GM12865 (cell line): ENCODE results near the gene TYMP.

Experiments used
- DNase-seq: peaks from one replicate; pipeline ENCODE4 v3.0.0; 2010; ENCODE audit warnings: low read depth
- H3K4me3 ChIP-seq: 2 replicates; pipeline ENCODE4 v1.5.1; 2011; ENCODE audit warnings: mild to moderate bottlenecking, low read depth, low read length, control low read depth
- CTCF ChIP-seq: IDR thresholded peaks from 2 replicates; pipeline ENCODE4 v1.5.1; 2011; ENCODE audit warnings: low read length, control low read depth, low read depth, inconsistent platforms; ENCODE audit not compliant: insufficient read depth; ENCODE audit errors: missing control alignments

TYMP gene

DNA sequence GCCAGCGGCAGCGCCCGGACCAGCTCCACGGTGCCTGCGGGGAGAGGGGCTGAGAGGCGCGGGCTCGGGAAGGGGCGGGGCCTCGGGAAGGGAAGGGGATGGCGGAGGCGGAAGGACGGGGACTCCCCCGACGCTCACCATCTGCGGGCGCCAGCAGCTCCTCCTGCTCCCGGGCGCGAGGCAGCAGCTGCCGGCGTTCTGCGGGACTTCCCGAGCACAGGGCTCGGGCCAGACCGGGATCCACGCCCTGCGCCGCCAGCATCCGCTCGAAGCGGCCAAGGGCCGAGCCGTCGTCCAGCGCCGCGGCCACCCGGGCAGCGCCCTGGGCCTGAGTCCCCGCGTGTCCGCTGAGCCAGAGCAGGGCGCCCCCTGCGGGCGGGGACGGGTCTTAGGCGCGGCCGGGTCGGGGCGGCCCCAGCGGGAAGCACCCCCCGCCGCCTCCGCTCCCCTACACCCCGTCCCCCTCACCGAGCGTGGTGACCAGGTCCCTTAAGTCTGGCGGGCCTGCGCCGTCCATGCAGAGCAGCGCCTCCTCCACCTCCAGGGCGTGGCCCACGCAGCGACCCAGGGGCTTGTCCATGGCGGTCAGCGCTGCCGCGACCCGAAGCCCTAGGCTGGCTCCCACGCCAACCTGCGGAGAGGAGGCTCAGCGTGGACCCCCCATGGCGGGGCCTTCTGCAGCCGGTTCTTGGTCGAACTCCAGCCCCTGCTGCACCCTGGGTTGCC is 3.5 kb downstream of the TYMP start:
- peak; percentile 72 for TF ChIP-seq CTCF
- DNase-seq: peak; percentile 93
- peak overlapping the region; percentile 68 for H3K4me3 ChIP-seq

DNA sequence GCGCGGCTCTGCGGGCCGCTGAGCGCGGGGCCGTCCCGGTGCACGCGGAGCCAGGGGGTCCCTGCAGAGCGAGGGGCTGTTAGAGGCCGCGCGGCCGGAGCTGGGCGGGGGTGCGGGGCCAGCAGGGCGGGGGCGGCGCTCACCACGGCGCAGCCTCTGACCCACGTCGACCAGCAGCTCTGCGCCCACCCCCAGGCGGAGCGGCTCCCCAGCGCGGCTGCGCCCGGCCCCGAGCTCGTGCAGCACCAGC is 4.0 kb downstream of the TYMP start:
- TF ChIP-seq CTCF: no peak
- peak overlapping the region; percentile 68 for H3K4me3 ChIP-seq
- no peak for DNase-seq

DNA sequence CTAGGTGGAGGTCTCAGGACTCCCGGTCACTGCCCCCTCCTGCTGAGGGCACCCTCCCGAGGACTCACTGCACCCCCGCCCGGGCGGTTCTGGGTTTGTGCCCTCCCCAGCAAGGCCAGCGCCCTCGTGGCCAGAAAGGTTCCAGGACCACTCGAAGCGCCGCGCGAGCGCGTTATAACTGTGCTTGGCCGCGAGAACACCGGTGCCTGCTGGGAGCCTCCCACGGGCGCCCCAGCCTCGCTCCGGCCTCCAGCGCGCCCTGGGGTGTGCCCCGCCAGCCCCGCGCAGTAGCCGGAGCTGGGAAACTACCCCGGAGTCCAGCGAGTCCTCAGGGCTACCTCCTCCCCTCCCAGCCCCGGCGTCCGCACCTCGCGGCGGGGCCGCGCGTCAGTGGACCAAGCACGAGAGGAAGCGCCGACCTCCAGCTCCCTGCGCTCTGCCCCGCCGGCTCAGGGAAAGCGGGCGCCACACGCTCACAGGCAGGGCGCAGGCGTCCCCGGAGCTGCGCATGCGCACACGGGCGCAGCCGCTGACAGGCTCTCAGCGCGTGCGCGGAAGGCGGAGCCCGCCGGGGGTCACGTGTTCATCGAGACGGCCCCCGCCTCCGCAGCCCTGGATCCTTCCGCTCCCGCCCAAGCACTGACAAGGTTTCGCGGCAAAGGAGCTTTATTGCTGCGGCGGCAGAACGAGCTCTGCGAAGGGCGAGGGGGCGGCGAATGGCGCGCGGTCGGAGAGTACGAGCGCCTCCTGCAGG is 4.5 kb downstream of the TYMP start, which contains the start of gene SCO2:
Gene SCO2 (minus strand): TSS at position 495 of the 754 bp plus-strand sequence. CDS start 1,187 bp downstream, outside the sequence.
- DNase-seq: peak; percentile 99
- TF ChIP-seq CTCF: peak; percentile 50
- peak within 1 kb of the TSS; percentile 68 for H3K4me3 ChIP-seq

- TF ChIP-seq CTCF: no peak
- peak overlapping the region; percentile 68 for H3K4me3 ChIP-seq
- DNase-seq: no peak
Measured at GRCh38 chr22:50524676-50525103, 5.1 kb downstream of the TYMP start.

GRCh38 chr22:50523806-50524675 is 5.8 kb downstream of the TYMP start:
- H3K4me3 ChIP-seq: peak overlapping the region; percentile 68
- TF ChIP-seq CTCF: no peak
- DNase-seq: no peak

GRCh38 chr22:50523458-50523805 is 6.4 kb downstream of the TYMP start:
- H3K4me3 ChIP-seq: no peak overlapping the region
- TF ChIP-seq CTCF: no peak
- no peak for DNase-seq
